IPS-18c (cell line): Measurements from ENCODE around the gene SYT8.
A peak's percentile ranks its signal among the peaks of the same experiment; 100 is the strongest.

Experiments
- H3K4me3 ChIP-seq: 2 replicates; pipeline ENCODE4 v1.7.0; 2013; ENCODE audit warnings: low read depth, mild to moderate bottlenecking, low read length, moderate library complexity; ENCODE audit not compliant: insufficient read depth
- H3K9me3 ChIP-seq: one replicate; pipeline ENCODE4 v1.6.1; 2013; ENCODE audit warnings: mild to moderate bottlenecking, low read length, moderate library complexity; ENCODE audit not compliant: control insufficient read depth, insufficient read depth

Gene SYT8

GRCh38 chr11:1827931-1828330 lies 6.9 kb upstream of the SYT8 start:
- Histone ChIP-seq H3K9me3 (no peaks in the 10 kb centered on the region), H3K4me3 (no peak overlapping the region)

GRCh38 chr11:1828542-1828941 lies 6.2 kb upstream of the SYT8 start:
- H3K4me3 ChIP-seq, result no peak overlapping the region
- H3K9me3 ChIP-seq, result no peaks in the 10 kb centered on the region

GRCh38 chr11:1829039-1829820 lies 5.6 kb upstream of the SYT8 start:
- no peak overlapping the region for H3K4me3 ChIP-seq

GRCh38 chr11:1830004-1830321 lies 4.8 kb upstream of the SYT8 start:
- H3K4me3 ChIP-seq, result no peak overlapping the region
- no peaks in the 10 kb centered on the region for H3K9me3 ChIP-seq

More at GRCh38 chr11:1829039-1829820, 5.6 kb upstream of the SYT8 start:
- H3K9me3 ChIP-seq, result no peaks in the 10 kb centered on the region

- no peak overlapping the region for H3K4me3 ChIP-seq
- no peaks in the 10 kb centered on the region for H3K9me3 ChIP-seq
Measured at GRCh38 chr11:1830322-1831223, 4.2 kb upstream of the SYT8 start.

- no peak overlapping the region for H3K4me3 ChIP-seq
Measured at GRCh38 chr11:1831338-1832210, 3.2 kb upstream of the SYT8 start.

GRCh38 chr11:1832211-1832919 lies 2.4 kb upstream of the SYT8 start:
- peak overlapping the region; percentile 40; the same call in 1 of the 2 replicates for H3K4me3 ChIP-seq
- H3K9me3 ChIP-seq, result no peaks in the 10 kb centered on the region

More at GRCh38 chr11:1831338-1832210, 3.2 kb upstream of the SYT8 start:
- H3K9me3 ChIP-seq, result no peaks in the 10 kb centered on the region

GRCh38 chr11:1832920-1833295 lies 1.9 kb upstream of the SYT8 start:
- no peaks in the 10 kb centered on the region for H3K9me3 ChIP-seq
- H3K4me3 ChIP-seq, result peak overlapping the region; percentile 40; the same call in 1 of the 2 replicates

GRCh38 chr11:1834062-1834610 lies 654 bp upstream of the SYT8 start:
- H3K4me3 ChIP-seq, result no peak overlapping the region

GRCh38 chr11:1835671-1836010 lies 851 bp downstream of the SYT8 start:
- Histone ChIP-seq H3K4me3 (no peak overlapping the region), H3K9me3 (no peaks in the 10 kb centered on the region)

More at GRCh38 chr11:1834062-1834610, 654 bp upstream of the SYT8 start:
- no peaks in the 10 kb centered on the region for H3K9me3 ChIP-seq

GRCh38 chr11:1836011-1836945 lies 1.5 kb downstream of the SYT8 start:
- H3K4me3 ChIP-seq, result no peak overlapping the region
- H3K9me3 ChIP-seq, result no peaks in the 10 kb centered on the region

GRCh38 chr11:1837171-1838076 lies 2.6 kb downstream of the SYT8 start:
- H3K9me3 ChIP-seq, result no peaks in the 10 kb centered on the region
- no peak overlapping the region for H3K4me3 ChIP-seq

GRCh38 chr11:1838077-1838425 lies 3.3 kb downstream of the SYT8 start:
- no peak overlapping the region for H3K4me3 ChIP-seq
- H3K9me3 ChIP-seq, result no peaks in the 10 kb centered on the region

GRCh38 chr11:1838426-1839144 lies 3.8 kb downstream of the SYT8 start, which contains the start of gene TNNI2:
Gene TNNI2, plus strand, starts transcription at chr11:1838981. Its CDS starts 716 bp downstream, at chr11:1839697.
- H3K9me3 ChIP-seq, result no peaks in the 10 kb centered on the region
- H3K4me3 ChIP-seq, result no peak within 1 kb of the TSS
